GM19467 (cell line): ENCODE measurements around the gene PLXNC1.
A peak's percentile ranks its signal among the peaks of the same experiment; 100 is the strongest.
"Not testable (repeated sequence)": the region's sequence is repeated elsewhere in the genome, so short reads cannot be mapped to it uniquely, and the experiment has no call there.

Experiments used
- ATAC-seq: cut with Tn5 transposase; IDR thresholded peaks from one replicate; pipeline ENCODE4 v1.9.1; 2021; ENCODE audit warnings: mild to moderate bottlenecking, moderate library complexity; ENCODE audit not compliant: unreplicated experiment

PLXNC1 gene

GRCh38 chr12:94286583-94287244, 138.3 kb downstream of the PLXNC1 start:
- ATAC-seq, result no peak

DNA sequence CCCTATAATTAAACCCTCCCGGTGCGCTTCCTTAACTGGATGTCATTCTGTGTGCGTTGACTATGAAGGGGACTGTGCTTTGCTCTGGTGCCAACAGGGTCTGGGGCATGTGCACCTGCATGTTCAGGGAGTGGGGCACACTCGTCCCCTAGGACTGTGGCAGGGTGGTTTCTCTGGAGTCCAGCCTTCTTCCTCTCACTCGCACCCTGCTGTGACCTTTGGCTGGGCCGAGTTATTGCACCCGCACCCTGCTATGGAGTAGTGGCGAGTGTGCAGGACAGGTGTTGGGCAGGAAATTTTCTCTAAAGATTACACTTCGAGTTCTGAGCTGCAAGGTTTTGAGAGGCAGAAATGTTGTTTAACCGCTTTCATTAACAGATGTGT, 138.9 kb downstream of the PLXNC1 start:
- no peak for ATAC-seq

GRCh38 chr12:94289461-94290312, 141.3 kb downstream of the PLXNC1 start:
- ATAC-seq, result no peak

- ATAC-seq, result no peak
Measured at GRCh38 chr12:94290353-94290752, 142.0 kb downstream of the PLXNC1 start.

- no peak for ATAC-seq
Measured at GRCh38 chr12:94297096-94297699, 148.8 kb downstream of the PLXNC1 start.

DNA sequence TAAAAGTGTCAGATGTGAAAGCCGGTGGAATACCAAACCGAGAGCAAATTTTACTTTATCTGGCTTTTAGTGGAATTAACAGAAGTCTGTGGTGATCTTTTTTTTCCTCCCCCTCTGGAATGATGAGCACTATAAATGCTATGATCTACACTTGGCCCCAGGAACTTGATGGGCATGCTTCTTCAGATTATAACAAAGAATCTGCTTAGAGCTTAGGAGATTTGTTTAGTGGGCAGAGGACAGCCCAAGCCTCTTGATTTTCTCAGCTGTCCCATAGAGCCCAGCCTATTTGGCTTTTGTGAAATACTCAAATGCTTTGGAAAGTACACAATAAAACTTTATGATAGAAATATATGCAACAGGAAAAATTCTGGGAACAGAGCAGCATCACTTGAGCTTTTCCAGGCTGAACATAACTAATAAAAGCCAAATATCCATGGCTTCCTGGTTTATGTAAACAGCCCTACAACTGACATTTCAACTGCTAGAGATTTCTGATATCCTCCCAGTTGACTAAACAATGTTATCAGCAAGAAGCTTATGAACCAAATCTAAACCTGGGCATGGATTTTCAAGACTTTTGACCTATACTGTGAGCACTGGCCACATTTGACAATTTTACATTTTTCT, 149.6 kb downstream of the PLXNC1 start:
- ATAC-seq, result no peak

DNA sequence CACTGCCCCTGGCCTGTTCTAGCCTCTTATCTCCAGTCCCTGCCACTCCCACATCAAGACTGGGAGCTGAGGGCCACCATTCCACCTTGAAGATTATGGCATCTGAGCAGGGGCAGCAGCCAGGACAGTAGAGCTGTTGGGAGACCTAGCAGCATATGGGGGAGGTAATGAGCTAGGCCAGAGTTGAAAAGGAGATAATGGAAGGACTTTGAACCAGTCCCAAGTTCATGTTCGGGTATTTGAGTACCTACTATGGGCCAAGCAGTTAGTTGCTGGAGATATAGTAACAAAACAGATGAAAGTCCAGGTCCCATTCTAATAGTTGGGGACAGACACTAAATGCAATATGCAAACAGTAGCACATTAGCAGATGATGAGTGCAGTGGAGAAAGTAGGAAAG, 151.5 kb downstream of the PLXNC1 start:
- ATAC-seq, result no peak

GRCh38 chr12:94304012-94304411, 155.6 kb downstream of the PLXNC1 start:
- ATAC-seq, result no peak

- no peak for ATAC-seq
Measured at GRCh38 chr12:94304566-94305061, 156.2 kb downstream of the PLXNC1 start.

DNA sequence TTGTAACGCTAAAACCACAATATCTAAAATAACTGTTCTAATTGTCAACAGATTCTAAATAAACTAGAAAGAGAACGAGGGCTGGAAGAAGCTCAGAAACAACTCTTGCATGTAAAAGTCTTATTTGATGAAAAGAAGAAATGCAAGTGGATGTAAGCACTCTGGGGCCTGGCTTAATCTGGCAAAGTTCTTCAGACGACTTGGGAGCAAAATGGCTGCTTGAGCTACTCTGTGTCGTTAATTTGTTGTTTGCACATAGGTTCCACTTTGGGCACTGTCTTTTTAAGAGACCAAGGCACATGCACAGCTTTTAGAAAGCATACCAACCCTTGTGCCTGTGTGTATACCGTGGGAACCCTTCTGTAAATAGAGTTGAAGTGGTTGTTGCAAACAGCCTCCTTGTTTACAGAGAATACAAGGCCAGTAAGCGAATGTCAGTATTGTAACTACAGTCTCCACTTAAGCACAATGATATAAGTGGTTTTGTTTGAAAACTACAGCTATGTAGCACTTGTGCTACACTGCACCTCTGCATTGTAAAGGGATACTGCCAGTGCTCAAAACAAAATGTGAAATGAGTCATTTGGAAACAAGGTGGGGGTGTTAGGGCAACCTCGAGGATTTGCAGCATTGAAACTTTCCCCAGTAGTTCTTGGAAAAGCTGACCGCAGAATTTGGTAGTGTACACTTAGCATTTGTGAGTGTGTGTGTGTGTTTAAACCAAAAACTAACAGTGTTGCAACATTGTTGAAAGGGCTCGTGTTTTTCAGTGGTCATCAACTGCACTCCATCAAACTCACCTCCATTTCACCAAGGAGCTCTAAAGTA, 157.0 kb downstream of the PLXNC1 start:
- ATAC-seq, result no peak

GRCh38 chr12:94308612-94309011, 160.2 kb downstream of the PLXNC1 start:
- no peak for ATAC-seq

DNA sequence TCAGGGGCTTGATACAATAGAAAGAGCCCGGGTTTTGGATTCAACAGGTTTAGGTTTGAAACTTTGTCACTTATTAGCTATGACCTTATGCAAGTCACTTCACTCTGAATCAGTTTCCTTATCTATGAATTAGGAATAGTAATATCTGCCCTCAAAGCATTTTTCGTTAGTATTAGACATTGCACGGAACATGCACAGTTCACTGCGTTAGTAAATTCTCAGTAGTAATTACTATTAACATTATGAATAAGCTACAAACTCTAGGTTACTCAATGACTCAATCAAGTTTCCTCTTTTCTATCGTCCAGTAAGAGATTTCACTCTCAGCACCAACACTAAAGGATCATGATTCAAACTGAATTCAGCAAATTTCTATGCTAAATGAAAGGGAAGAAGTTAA, 161.0 kb downstream of the PLXNC1 start:
- peak; percentile 61 for ATAC-seq

GRCh38 chr12:94312378-94312777, 164.0 kb downstream of the PLXNC1 start:
- ATAC-seq, result no peak

- not testable (repeated sequence) for ATAC-seq
Measured at GRCh38 chr12:94316600-94316999, 168.2 kb downstream of the PLXNC1 start.

- ATAC-seq, result no peak
Measured at GRCh38 chr12:94318181-94318580, 169.8 kb downstream of the PLXNC1 start.

DNA sequence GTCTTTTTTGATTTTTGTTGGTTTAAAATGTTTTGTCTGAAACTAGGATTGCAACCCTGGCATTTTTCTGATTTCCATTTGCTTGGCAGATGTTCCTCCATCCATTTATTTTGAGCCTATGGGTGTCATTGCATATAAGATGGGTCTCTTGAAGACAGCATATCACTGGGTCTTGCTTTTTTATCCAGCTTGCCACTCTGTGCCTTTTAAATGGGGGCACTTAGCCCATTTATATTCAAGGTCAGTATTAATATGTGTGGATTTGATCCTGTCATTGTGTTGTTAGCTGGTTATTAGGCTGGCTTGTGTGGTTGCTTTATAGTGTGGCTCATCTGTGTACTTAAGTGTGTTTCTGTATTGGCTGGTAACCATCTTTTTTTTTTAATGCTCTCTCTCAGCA, 171.7 kb downstream of the PLXNC1 start:
- ATAC-seq, result no peak

DNA sequence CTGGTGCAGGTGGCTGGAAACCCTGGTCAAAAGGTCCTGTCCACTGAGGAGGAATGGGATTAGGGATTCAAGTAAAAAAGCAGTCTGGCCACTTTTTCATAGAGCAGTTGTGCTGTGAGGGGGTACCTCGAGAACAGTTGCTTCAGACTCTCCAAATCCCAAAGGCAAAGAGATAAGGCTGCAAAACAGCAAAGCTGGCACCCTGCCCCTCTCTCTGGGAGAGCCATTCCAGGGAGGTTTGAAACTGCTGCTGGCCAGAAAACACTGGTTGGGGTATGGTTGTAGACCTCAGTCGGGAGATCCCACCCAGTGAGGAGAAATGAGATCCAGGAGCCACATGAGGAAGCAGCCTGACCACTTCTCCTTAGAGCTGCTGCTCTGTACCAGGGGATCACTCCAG, 174.0 kb downstream of the PLXNC1 start:
- ATAC-seq, result no peak

DNA sequence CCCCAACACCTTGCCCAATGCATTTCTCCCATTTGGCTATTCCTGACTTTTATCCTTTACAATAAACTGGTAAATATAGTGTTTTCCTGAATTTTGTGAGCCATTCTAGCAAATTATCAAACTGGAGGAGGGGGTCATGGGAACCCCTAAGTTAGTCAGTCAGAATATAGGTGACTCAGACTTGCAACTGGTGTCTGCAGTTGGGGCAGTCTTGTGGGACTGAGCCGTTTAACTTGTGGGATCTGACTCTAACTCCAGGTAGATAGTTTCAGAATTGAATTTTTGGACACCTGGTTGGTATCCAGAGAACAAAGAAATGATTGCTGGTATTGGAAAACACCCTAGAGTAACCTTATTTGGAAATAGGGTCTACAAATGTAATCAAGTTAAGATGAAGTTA, 177.9 kb downstream of the PLXNC1 start:
- no peak for ATAC-seq

- no peak for ATAC-seq
Measured at GRCh38 chr12:94326727-94327126, 178.3 kb downstream of the PLXNC1 start.

DNA sequence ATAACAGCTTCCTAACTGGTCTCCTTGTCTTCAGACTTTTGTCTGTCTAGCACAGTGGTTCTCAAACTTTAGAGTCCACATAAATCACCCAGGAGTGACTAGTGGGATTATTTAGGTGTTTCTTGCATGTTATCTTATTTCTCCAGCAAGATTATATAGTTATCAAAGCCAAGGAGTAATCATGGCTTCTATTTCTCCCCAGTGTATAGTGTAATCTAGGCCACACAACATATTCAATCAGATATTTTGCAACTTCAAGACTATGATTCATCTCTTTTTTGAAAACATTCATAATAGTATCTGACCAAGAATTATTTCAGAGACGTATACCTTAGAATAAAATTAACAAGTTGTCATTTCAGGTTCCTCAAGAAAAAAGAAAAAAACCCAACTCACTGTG, 179.4 kb downstream of the PLXNC1 start:
- ATAC-seq, result no peak
